ENCODE results near the gene ITPRIPL2. TPM values are rescaled to one million over a fixed set of nuclear protein-coding genes. Genes with fewer than 3 reads are reported as not detected.

Gene ITPRIPL2
- total and polyA plus RNA-seq, 2 of the 13 experiments (the other 11 are each of a cell fraction or from before 2014, with no cell fraction given): 5.9 to 12.6 TPM

DNA sequence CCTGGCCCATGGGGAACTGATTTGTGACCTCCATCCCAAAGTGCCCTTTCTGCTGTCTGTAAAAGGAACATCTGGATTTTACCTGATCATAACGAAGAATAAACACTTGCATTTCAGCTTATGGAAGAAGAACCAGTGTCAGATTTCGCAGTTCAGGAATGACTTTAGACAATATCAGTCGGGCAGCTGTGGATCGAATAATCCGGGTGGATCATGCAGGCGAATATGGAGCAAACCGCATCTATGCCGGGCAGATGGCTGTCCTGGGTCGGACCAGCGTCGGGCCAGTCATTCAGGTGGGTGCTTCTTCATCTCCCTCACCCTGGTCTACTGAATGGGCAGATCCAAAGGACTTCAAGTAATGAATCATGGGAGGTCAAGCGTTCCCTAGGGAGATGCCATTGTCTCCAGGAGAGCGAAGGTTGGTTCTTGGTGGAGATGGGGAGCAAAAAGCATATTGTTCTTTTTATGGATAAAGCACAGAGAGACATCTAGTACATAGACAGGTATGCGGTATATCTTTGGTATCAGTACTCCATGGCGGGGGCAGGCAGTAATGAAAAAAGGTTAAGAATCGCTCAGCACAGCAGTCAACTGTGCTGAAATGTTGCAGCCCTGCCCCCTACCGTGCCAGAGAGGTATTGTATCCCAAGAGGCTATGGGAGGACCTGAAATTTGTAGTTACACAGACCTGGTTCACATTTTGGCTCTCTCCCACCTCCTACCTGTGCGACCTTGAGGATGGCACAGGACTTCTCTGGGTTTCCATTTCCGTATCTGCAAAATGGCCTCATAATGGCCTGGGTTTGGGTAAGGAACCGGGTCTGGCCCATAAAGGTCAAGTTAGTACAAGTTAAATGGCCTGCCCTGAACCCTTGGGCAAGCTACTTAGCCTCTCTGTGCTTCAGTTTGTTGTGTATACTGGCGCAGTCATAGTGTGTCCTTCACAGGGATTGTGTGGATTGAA lies 41.7 kb upstream of the ITPRIPL2 start (continued):
- TF ChIP-seq HMGXB3 (CRISPR knock-in tag; IDR thresholded peaks at IDR 0.05; ENCODE audit: borderline replicate concordance) (0 out of 2 replicates have a peak, but pooled peaks have one; percentile 45), ZMYM4 (CRISPR knock-in tag; IDR thresholded peaks at IDR 0.05) (no peak), GABPB1 (CRISPR knock-in tag; IDR thresholded peaks at IDR 0.05) (no peak; the same call in 1 of the 2 replicates), ZFP62 (CRISPR knock-in tag; IDR thresholded peaks at IDR 0.05) (peak; percentile 35; the same call in 1 of the 2 replicates), ZBTB4 (CRISPR knock-in tag; IDR thresholded peaks at IDR 0.05; ENCODE audit: borderline replicate concordance) (peak; percentile 58), ZNF180 (CRISPR knock-in tag; IDR thresholded peaks at IDR 0.05; ENCODE audit: borderline replicate concordance, low read depth) (no peak), HNF4A (CRISPR knock-in tag; IDR thresholded peaks at IDR 0.05) (no peak), PRMT3 (CRISPR knock-in tag; IDR thresholded peaks at IDR 0.05; ENCODE audit: borderline replicate concordance, low read depth) (no peak), FIP1L1 (IDR thresholded peaks at IDR 0.05; ENCODE audit: borderline replicate concordance, insufficient read depth, low read depth, low read length) (no peak), KDM5B (CRISPR knock-in tag; IDR thresholded peaks at IDR 0.05; ENCODE audit: borderline replicate concordance) (no peak), SIN3A (IDR thresholded peaks at IDR 0.05; ENCODE audit: borderline replicate concordance, low read depth, low read length) (no peak), ZBTB8A (CRISPR knock-in tag; IDR thresholded peaks at IDR 0.05; ENCODE audit: borderline replicate concordance, low read depth) (no peak), MAF1 (CRISPR knock-in tag; IDR thresholded peaks at IDR 0.05; ENCODE audit: borderline replicate concordance) (no peak), ZNF274 (CRISPR knock-in tag; IDR thresholded peaks at IDR 0.05) (no peak)
- TF ChIP-seq, protein P1, sequence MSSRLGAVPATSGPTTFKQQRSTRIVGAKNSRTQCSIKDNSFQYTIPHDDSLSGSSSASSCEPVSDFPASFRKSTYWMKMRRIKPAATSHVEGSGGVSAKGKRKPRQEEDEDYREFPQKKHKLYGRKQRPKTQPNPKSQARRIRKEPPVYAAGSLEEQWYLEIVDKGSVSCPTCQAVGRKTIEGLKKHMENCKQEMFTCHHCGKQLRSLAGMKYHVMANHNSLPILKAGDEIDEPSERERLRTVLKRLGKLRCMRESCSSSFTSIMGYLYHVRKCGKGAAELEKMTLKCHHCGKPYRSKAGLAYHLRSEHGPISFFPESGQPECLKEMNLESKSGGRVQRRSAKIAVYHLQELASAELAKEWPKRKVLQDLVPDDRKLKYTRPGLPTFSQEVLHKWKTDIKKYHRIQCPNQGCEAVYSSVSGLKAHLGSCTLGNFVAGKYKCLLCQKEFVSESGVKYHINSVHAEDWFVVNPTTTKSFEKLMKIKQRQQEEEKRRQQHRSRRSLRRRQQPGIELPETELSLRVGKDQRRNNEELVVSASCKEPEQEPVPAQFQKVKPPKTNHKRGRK (CRISPR knock-in tag; IDR thresholded peaks at IDR 0.05): no peak
- TF ChIP-seq, protein P2, sequence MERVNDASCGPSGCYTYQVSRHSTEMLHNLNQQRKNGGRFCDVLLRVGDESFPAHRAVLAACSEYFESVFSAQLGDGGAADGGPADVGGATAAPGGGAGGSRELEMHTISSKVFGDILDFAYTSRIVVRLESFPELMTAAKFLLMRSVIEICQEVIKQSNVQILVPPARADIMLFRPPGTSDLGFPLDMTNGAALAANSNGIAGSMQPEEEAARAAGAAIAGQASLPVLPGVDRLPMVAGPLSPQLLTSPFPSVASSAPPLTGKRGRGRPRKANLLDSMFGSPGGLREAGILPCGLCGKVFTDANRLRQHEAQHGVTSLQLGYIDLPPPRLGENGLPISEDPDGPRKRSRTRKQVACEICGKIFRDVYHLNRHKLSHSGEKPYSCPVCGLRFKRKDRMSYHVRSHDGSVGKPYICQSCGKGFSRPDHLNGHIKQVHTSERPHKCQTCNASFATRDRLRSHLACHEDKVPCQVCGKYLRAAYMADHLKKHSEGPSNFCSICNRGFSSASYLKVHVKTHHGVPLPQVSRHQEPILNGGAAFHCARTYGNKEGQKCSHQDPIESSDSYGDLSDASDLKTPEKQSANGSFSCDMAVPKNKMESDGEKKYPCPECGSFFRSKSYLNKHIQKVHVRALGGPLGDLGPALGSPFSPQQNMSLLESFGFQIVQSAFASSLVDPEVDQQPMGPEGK (CRISPR knock-in tag; IDR thresholded peaks at IDR 0.05): peak; percentile 43; the same call in 1 of the 2 replicates

Measured in HepG2 (cell line).